Smooth muscle cell of the brain vasculature (primary cell): Measurements from ENCODE around the gene TACC3.

ENCODE experiments used
- DNase-seq: peaks from one replicate; pipeline ENCODE4 v3.0.0-alpha.2; 2012; ENCODE audit warnings: low read depth, low spot score

Gene TACC3

GRCh38 chr4:1703867-1704266 lies 17.5 kb upstream of the TACC3 start:
- DNase-seq, result no peak

- no peak for DNase-seq
Observed at GRCh38 chr4:1705732-1706131, 15.6 kb upstream of the TACC3 start.

GRCh38 chr4:1706358-1706757 lies 15.0 kb upstream of the TACC3 start:
- no peak for DNase-seq

GRCh38 chr4:1708581-1708980 lies 12.7 kb upstream of the TACC3 start:
- DNase-seq, result no peak

GRCh38 chr4:1711055-1711570 lies 10.2 kb upstream of the TACC3 start:
- DNase-seq, result no peak

GRCh38 chr4:1711571-1712215 lies 9.6 kb upstream of the TACC3 start:
- no peak for DNase-seq

GRCh38 chr4:1712216-1713002 lies 8.9 kb upstream of the TACC3 start, which contains the start of gene SLBP:
Gene SLBP, minus strand, starts transcription at chr4:1712319. Its CDS starts 131 bp downstream, at chr4:1712188.
- DNase-seq, result peak; percentile 44

GRCh38 chr4:1713003-1713851 lies 8.1 kb upstream of the TACC3 start:
- DNase-seq, result no peak

GRCh38 chr4:1714303-1715001 lies 6.9 kb upstream of the TACC3 start:
- DNase-seq, result no peak

- DNase-seq, result no peak
Observed at GRCh38 chr4:1715002-1715758, 6.1 kb upstream of the TACC3 start.

- DNase-seq, result no peak
Observed at GRCh38 chr4:1716065-1716945, 5.0 kb upstream of the TACC3 start.

GRCh38 chr4:1717129-1718094 lies 3.9 kb upstream of the TACC3 start:
- DNase-seq, result no peak

GRCh38 chr4:1718095-1718850 lies 3.0 kb upstream of the TACC3 start:
- no peak for DNase-seq

- no peak for DNase-seq
Observed at GRCh38 chr4:1720163-1720983, 948 bp upstream of the TACC3 start.

GRCh38 chr4:1721666-1722550 lies 587 bp downstream of the TACC3 start:
- no peak for DNase-seq
